KOPT-K1 (cell line): ENCODE data around the gene HERC4.

ENCODE experiments used
- H3K27ac ChIP-seq: fragments of 200-600 bp; sonication (generic); 2 replicates; pipeline ENCODE4 v1.5.1; 2016; ENCODE audit warnings: antibody characterized with exemption, mild to moderate bottlenecking, low read depth, low read length; ENCODE audit not compliant: poor library complexity, severe bottlenecking
- H3K36me3 ChIP-seq: fragments of 200-600 bp; sonication (generic); 2 replicates; pipeline ENCODE4 v1.5.1; 2017; ENCODE audit warnings: antibody characterized with exemption, mild to moderate bottlenecking, low read length, moderate library complexity; ENCODE audit not compliant: insufficient read depth
- H3K9me3 ChIP-seq: fragments of 200-600 bp; sonication (generic); 2 replicates; pipeline ENCODE4 v1.5.1; 2017; ENCODE audit warnings: antibody characterized with exemption, low read length, mild to moderate bottlenecking; ENCODE audit not compliant: insufficient read depth, poor library complexity, severe bottlenecking

HERC4 gene

DNA sequence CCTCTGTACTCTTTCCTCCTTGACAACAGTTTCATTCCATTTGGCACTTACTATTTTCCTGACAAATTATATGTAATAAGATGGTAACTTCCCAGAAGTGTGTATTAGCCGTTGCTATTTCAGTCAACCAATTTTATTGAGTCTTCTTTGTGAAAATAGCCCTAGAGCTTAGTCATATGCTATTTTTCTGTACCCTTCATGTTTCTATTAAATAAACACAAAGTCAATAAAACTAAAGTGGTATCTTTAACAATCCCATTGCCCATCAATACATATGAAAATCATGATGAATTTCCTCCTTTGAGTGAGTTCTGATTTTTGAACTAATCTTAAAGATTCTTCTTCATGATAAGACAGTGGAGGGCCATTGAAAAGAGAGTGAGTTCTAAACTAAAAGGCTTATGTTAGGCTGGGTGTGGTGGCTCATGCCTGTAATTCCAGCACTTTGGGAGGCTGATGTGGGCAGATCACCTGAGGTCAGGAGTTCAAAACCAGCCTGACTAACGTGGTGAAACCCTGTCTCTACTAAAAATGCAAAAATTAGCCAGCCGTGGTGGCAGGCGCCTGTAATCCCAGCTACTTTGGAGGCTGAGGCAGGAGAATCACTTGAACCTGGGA is 28.3 kb upstream of the HERC4 start:
- H3K27ac ChIP-seq = no peak overlapping the region
- no peaks in the 10 kb centered on the region for H3K9me3 ChIP-seq

DNA sequence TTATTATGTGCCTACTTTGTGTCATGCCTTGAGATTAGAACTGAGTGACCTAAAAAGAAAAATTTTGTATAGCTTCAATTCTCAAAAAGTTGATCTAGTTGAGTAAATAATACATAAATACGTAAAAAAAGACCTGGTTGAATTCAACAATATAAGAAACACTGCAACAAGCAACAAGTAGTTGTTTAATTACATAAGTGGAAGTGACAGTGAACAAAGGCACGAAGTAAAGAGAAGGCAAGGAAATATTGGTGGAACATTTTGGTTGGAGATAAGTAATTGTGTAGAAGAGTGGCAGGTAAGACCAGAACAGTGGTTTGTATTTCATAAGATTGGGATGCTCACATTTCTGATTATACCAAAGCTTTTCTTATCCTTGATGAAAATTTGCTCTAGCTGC is 26.0 kb upstream of the HERC4 start:
- Histone ChIP-seq H3K9me3 (no peaks in the 10 kb centered on the region), H3K27ac (no peak overlapping the region), H3K36me3 (no peaks in the 10 kb centered on the region)

More for the DNA sequence above, 28.3 kb upstream of the HERC4 start:
- no peaks in the 10 kb centered on the region for H3K36me3 ChIP-seq

DNA sequence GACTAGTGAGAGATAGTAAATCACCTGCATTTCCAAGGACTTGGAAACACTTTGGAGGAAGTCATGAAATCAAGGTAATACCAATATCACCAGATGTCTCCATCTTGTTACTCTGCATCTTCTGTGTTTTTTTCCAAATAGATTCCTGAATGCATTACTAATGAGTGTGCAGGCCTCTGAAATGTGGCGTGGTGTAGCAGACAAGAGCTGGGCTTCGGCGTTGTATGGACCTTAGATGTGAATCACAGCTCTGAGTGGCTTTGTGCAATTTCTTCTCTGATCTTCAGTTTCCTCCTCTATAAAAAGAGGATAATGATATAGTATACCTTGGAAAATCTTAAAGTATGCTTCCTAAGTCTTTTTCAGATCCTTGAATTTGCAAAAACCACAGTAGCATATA is 24.7 kb upstream of the HERC4 start:
- Histone ChIP-seq H3K36me3 (no peaks in the 10 kb centered on the region), H3K9me3 (no peaks in the 10 kb centered on the region), H3K27ac (no peak overlapping the region)

DNA sequence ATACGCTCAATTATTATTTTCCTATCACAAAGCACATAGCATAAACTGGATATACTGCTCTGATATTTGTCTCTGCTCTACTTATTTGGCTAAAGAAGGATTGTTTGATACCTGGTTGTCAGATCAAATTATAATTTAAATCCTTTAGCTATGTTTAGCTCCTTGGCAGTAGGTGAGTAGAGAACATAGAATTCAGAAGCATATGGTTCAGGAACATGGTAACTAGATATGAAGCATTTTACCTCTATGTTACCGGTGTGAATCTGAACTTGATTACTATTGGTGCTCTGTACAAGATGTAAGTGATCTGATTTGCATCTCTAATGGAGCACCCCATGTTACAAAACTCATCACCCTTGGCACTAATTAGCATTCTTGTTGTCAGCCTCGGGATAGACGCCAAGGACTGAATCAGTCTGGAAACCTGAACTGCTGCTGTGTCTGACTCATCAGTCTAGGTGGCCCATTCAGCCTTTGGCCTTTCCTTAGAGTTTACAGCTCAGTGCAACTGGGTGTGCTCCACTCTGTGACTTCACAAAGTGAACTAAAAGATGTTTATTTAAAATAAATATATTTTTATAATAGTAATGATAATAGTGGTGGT is 21.9 kb upstream of the HERC4 start:
- Histone ChIP-seq H3K27ac (no peak overlapping the region), H3K36me3 (no peaks in the 10 kb centered on the region), H3K9me3 (no peaks in the 10 kb centered on the region)

DNA sequence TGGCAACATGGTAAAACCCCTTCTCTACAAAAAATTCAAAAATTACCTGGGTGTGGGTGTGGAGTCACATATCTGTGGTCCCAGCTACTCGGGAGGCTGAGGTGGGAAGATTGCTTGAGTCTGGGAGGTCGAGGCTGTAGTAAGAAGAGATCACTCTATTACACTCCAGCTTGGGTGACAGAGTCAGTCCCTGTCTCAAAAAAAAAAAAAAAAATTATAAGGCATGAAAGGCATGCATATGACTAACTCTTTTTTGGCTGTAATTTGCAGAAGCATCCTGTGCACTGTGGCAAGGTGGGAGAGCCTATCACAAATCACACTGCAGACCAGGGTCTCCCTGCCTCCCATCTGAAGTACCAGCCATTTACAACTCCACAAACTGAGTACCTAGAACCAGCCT is 20.1 kb upstream of the HERC4 start:
- no peaks in the 10 kb centered on the region for H3K9me3 ChIP-seq
- H3K27ac ChIP-seq = no peak overlapping the region
- H3K36me3 ChIP-seq = no peaks in the 10 kb centered on the region

DNA sequence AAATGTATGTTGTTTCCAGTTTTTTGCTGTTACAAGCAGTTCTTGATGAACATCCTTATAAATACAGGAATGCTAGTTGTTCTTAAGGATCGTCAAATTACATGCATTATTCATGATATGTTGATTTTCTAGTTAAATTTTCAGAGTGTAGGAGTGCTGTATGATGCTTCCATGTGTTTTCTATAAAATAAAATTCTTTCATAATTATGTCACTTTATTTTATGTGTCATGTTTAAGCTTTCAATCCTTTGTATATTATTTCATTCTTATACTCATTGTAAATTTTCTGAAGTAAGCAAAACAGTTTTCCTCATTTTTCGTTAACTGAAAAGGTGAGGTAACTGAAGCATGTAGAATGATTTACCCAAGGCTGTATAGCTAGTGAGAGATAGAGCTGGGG is 17.4 kb upstream of the HERC4 start:
- H3K9me3 ChIP-seq = no peaks in the 10 kb centered on the region
- no peaks in the 10 kb centered on the region for H3K36me3 ChIP-seq
- H3K27ac ChIP-seq = no peak overlapping the region

DNA sequence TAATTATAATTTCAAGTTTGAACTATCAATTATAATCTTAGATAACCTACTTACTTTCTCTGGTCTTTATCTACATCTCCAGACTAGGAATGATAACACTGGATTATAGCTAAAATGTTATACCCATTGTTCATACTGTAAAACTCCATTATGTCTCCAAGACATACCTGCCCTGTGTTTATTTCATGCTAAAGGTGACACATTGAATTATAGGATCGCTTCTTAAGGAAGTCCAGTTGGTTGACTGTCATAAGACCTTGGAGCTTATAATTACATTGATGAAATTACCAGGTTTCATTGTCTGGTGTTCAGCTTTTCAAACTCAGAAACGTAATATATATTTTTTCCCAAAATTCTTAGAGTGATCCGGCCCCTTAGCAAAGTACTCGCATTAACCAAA is 15.5 kb upstream of the HERC4 start:
- Histone ChIP-seq H3K36me3 (no peaks in the 10 kb centered on the region), H3K27ac (no peak overlapping the region), H3K9me3 (no peaks in the 10 kb centered on the region)

DNA sequence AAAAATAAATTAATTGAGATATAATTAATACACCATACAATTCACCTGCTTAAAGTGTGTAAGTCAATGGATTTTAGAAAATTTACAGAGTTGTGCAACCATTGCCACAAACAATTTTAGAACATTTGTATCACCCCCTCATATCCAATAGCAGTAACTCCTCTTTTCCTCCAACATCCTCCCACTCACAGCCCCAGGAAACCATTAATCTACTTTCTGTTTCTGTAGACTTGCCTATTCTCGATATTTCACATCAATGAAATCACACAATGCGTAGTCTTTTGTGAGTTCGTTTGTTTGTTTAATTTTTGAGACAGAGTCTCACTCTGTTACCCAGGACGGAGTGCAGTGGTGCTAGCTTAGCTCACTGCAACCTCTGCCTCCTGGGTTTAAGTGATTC is 13.7 kb upstream of the HERC4 start:
- Histone ChIP-seq H3K9me3 (no peaks in the 10 kb centered on the region), H3K27ac (no peak overlapping the region)

DNA sequence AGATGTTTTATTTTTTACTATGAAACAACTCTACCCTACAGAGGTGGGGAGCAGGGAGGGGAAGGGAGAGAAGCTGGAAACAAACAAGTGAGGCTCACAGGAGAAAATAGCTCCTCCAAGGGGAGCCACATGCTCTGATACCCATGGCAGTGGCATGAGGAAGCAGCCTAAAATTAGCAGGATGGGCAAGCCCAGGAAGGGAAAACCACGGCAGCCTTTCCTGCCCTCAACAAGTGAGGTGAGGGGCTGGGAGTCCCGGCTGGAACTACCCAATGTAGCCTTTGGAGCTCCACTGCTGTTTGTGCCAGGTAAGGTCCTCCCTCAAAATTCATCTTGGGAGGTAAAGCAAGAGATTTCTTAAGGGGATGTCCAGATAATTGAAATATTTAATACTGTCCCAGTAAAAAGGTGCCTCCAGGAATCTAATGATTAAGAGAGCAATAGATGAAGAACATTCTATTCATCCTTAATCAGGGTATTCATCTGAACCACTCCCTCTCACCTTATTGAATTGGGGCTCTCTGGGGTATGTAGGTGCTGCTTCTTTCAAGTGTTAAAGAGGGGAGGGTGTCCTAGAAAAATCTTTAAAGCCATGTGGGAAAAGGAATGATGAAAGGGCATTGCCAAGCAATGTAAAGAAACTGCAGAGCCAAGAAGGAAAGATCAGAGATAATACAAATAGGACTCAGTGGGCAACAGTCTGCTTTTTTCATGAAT is 12.8 kb upstream of the HERC4 start:
- no peaks in the 10 kb centered on the region for H3K36me3 ChIP-seq
- H3K27ac ChIP-seq = no peak overlapping the region
- H3K9me3 ChIP-seq = no peaks in the 10 kb centered on the region

More for the DNA sequence above, 13.7 kb upstream of the HERC4 start:
- H3K36me3 ChIP-seq = no peaks in the 10 kb centered on the region

DNA sequence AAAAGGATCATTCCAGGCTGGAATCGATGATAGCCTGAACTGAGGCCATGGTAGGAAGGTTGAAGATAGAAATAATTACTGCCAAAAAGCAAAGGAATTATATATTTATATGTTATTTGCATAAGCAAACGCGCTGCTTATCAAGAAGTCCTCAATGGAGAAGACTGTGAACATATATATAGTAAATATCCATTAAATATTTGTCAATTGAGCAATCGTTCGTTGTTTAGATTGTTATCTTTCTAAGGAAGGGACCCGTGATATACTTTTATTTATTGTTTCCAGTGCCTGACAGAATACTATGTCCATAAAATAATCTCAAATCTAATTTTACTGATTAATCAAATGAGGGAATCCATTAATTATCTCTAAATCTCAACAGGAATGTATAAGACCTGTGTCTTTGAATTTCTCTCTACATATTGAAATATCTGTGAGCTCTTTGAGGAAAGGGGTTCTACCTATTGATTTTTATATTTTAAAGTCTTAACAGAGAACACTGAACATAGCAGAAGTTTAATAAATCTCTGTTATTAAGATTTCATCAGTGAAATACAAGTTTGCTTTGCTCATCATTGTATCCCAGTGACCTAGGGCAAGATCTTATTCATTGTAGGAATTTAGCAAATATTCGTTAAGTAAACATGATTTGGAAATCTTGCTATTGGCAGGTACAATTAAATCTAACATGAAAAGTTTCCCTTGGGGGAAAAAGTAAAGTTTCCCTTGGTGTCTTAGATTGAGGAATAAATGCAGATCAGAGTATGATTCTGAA is 12.0 kb upstream of the HERC4 start:
- Histone ChIP-seq H3K27ac (no peak overlapping the region), H3K36me3 (no peaks in the 10 kb centered on the region), H3K9me3 (no peaks in the 10 kb centered on the region)

DNA sequence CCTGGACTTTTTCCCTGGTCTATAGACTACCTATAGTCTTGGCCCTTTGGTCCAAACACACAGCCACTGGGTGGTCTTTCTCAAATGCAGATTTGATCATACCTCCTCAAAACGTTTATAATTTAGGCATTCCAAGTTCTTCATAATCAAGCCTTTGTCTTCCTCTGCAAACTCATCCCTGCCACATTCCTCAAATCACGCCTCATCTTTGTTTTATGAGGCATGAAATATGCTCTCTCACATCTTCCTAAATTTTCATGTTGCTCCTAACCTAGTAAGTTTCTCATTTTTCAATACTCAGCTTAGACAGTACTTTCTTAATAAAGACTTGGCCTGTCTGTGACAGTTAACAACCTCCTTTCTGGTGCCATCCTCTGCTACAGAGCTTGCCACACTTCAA is 10.9 kb upstream of the HERC4 start:
- Histone ChIP-seq H3K9me3 (no peaks in the 10 kb centered on the region), H3K36me3 (no peaks in the 10 kb centered on the region), H3K27ac (no peak overlapping the region)

DNA sequence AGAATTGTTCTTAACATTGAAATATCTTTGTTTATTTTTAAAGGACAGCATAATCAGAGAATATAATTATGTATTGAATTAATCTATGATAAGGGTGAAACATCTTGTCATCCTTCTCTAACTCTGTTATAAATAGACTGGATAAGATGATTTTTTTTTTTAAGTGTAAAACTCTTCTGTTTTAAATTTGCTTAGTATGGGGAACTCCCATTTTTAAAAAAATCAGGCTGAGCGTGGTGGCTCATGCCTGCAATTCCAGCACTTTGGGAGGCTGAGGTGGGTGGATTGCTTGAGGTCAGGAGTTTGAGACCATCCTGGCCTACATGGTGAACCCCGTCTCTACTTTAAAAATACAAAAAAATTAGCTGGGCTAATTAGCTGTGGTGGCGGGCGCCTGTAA is 9.4 kb upstream of the HERC4 start:
- no peak overlapping the region for H3K27ac ChIP-seq
- no peaks in the 10 kb centered on the region for H3K9me3 ChIP-seq

DNA sequence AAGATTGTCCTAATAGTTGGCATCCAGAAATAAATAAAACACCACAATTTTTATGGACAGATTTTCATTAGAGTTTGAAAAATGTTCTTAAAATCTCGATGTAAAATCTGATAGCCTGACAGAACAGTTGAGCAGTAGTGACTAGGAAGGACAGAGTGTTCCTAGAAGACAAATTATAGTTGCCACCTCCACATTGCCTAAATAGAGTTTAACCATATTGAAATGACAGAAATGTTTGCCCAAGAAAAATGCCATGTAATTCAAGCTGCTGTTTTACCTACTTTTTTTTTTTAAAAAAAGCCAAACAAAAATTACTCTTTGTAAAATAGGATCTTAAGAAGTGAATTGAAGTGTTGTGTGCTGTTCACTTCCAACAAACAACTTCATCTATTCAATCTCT is 8.9 kb upstream of the HERC4 start:
- H3K27ac ChIP-seq = no peak overlapping the region
- H3K9me3 ChIP-seq = no peaks in the 10 kb centered on the region
- no peaks in the 10 kb centered on the region for H3K36me3 ChIP-seq

More for the DNA sequence above, 9.4 kb upstream of the HERC4 start:
- no peaks in the 10 kb centered on the region for H3K36me3 ChIP-seq

DNA sequence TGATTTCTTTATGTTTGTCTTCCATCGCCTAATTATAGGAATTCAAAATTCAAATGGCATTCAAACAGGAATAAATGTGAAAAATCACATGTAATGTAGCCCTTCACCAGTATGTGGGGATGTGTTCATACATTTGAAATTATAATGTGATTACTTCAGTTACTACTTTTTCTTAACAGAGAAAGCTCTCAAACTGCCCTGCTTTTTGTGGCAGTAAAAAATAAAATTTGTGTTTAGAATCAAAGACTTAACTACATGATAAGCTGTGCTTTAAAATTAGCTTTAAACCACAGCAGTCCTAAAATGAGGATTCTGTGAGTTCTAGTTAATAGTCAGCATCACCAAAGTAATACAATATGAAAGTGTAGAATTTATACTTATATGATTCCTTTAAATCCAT is 7.8 kb upstream of the HERC4 start:
- no peak overlapping the region for H3K27ac ChIP-seq
- H3K9me3 ChIP-seq = no peaks in the 10 kb centered on the region
- H3K36me3 ChIP-seq = no peaks in the 10 kb centered on the region

DNA sequence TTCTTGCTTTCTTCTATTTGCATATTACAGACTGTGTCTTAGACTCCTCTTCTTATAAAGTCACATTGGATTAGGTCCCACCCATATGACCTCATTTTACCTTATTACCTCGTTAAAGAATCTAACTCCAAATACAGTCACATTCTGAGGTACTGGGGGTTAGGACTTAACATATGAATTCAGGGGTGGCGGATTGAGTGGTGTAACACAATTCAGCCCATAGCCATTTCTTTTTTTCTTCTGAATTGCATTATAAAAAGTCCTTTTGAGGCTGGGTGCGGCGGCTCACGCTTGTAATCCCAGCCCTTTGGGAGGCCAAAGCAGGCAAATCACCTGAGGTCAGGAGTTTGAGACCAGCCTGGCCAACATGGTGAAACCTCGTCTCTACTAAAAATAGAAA is 6.8 kb upstream of the HERC4 start:
- Histone ChIP-seq H3K9me3 (no peaks in the 10 kb centered on the region), H3K27ac (no peak overlapping the region), H3K36me3 (no peaks in the 10 kb centered on the region)
